Measurements from ENCODE around the gene PPP1R1B.

The PPP1R1B gene

GRCh38 chr17:39667945-39668924, 41.5 kb downstream of the PPP1R1B start, which contains the start of gene PNMT:
TSS of gene PNMT (plus strand) at chr17:39668453. CDS start at chr17:39668476, 23 bp downstream.
- H3K9ac ChIP-seq (ENCODE audit: low read depth, low read length, poor library complexity, severe bottlenecking) = no peak within 1 kb of the TSS
- H2AFZ ChIP-seq (ENCODE audit: low read length) = no peak within 1 kb of the TSS
- TF ChIP-seq, protein P1, sequence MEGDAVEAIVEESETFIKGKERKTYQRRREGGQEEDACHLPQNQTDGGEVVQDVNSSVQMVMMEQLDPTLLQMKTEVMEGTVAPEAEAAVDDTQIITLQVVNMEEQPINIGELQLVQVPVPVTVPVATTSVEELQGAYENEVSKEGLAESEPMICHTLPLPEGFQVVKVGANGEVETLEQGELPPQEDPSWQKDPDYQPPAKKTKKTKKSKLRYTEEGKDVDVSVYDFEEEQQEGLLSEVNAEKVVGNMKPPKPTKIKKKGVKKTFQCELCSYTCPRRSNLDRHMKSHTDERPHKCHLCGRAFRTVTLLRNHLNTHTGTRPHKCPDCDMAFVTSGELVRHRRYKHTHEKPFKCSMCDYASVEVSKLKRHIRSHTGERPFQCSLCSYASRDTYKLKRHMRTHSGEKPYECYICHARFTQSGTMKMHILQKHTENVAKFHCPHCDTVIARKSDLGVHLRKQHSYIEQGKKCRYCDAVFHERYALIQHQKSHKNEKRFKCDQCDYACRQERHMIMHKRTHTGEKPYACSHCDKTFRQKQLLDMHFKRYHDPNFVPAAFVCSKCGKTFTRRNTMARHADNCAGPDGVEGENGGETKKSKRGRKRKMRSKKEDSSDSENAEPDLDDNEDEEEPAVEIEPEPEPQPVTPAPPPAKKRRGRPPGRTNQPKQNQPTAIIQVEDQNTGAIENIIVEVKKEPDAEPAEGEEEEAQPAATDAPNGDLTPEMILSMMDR (conservative IDR thresholded peaks at IDR 0.05; ENCODE audit: low read length) = no peak
- TF ChIP-seq EZH2phosphoT487 (IDR thresholded peaks at IDR 0.05; ENCODE audit: borderline replicate concordance) = no peak
- no peak within 1 kb of the TSS for H3K4me2 ChIP-seq (ENCODE audit: low read depth, low read length, poor library complexity, severe bottlenecking)
- no peaks in the 10 kb centered on the region for H3K4me1 ChIP-seq (ENCODE audit: insufficient read depth, low read length, poor library complexity, severe bottlenecking)
- H3K9me2 ChIP-seq (replicated peaks; ENCODE audit: low read depth, low read length) = no peaks in the 10 kb centered on the region
- H4K20me1 ChIP-seq (ENCODE audit: insufficient read depth, low read length, poor library complexity, severe bottlenecking) = no peaks in the 10 kb centered on the region
- no peaks in the 10 kb centered on the region for H3K79me2 ChIP-seq (ENCODE audit: insufficient read depth, low read length)
- no peaks in the 10 kb centered on the region for H3K36me3 ChIP-seq (ENCODE audit: insufficient read depth, low read length)
- no peaks in the 10 kb centered on the region for H3K9me3 ChIP-seq (ENCODE audit: insufficient read depth, low read depth, low read length)
- H3K27me3 ChIP-seq (ENCODE audit: insufficient read depth, low read length, poor library complexity, severe bottlenecking) = no peaks in the 10 kb centered on the region
- no peaks in the 10 kb centered on the region for H3F3A ChIP-seq (ENCODE audit: low read depth)
- no peak within 1 kb of the TSS for H3K4me3 ChIP-seq (ENCODE audit: low read length, poor library complexity, severe bottlenecking)

- Histone ChIP-seq H4K20me1 (ENCODE audit: insufficient read depth, low read length, poor library complexity, severe bottlenecking) (no peaks in the 10 kb centered on the region), H3K4me1 (ENCODE audit: insufficient read depth, low read length, poor library complexity, severe bottlenecking) (no peaks in the 10 kb centered on the region), H3K4me2 (ENCODE audit: low read depth, low read length, poor library complexity, severe bottlenecking) (no peak overlapping the region), H3K27me3 (ENCODE audit: insufficient read depth, low read length, poor library complexity, severe bottlenecking) (no peaks in the 10 kb centered on the region), H3K79me2 (ENCODE audit: insufficient read depth, low read length) (no peaks in the 10 kb centered on the region), H2AFZ (ENCODE audit: low read length) (no peak overlapping the region), H3K4me3 (ENCODE audit: low read length, poor library complexity, severe bottlenecking) (no peak overlapping the region), H3F3A (ENCODE audit: low read depth) (no peaks in the 10 kb centered on the region), H3K9ac (ENCODE audit: low read depth, low read length, poor library complexity, severe bottlenecking) (no peak overlapping the region), H3K9me3 (ENCODE audit: insufficient read depth, low read depth, low read length) (no peaks in the 10 kb centered on the region), H3K9me2 (replicated peaks; ENCODE audit: low read depth, low read length) (no peaks in the 10 kb centered on the region), H3K36me3 (ENCODE audit: insufficient read depth, low read length) (no peaks in the 10 kb centered on the region)
- TF ChIP-seq EZH2phosphoT487 (IDR thresholded peaks at IDR 0.05; ENCODE audit: borderline replicate concordance) = no peak
- TF ChIP-seq, protein P1 (conservative IDR thresholded peaks at IDR 0.05; ENCODE audit: low read length) = no peak
Measured at GRCh38 chr17:39669897-39670735, 43.4 kb downstream of the PPP1R1B start.

GRCh38 chr17:39670746-39671145, 44.0 kb downstream of the PPP1R1B start:
- Histone ChIP-seq H3F3A (ENCODE audit: low read depth) (no peaks in the 10 kb centered on the region), H4K20me1 (ENCODE audit: insufficient read depth, low read length, poor library complexity, severe bottlenecking) (no peaks in the 10 kb centered on the region), H3K9me3 (ENCODE audit: insufficient read depth, low read depth, low read length) (no peaks in the 10 kb centered on the region), H3K27me3 (ENCODE audit: insufficient read depth, low read length, poor library complexity, severe bottlenecking) (no peaks in the 10 kb centered on the region), H3K4me1 (ENCODE audit: insufficient read depth, low read length, poor library complexity, severe bottlenecking) (no peaks in the 10 kb centered on the region), H3K79me2 (ENCODE audit: insufficient read depth, low read length) (no peaks in the 10 kb centered on the region), H3K36me3 (ENCODE audit: insufficient read depth, low read length) (no peaks in the 10 kb centered on the region), H2AFZ (ENCODE audit: low read length) (no peak overlapping the region), H3K9me2 (replicated peaks; ENCODE audit: low read depth, low read length) (no peaks in the 10 kb centered on the region), H3K4me3 (ENCODE audit: low read length, poor library complexity, severe bottlenecking) (no peak overlapping the region), H3K4me2 (ENCODE audit: low read depth, low read length, poor library complexity, severe bottlenecking) (no peak overlapping the region), H3K9ac (ENCODE audit: low read depth, low read length, poor library complexity, severe bottlenecking) (no peak overlapping the region)
- TF ChIP-seq, protein P1 (conservative IDR thresholded peaks at IDR 0.05; ENCODE audit: low read length) = no peak

Measured in Loucy (cell line).